ENCODE data around the gene LY6G6C. TPM values are rescaled to one million over a fixed set of nuclear protein-coding genes. Genes with fewer than 3 reads are reported as not detected.

The LY6G6C gene
- total and polyA plus RNA-seq, 2 experiments from 2014 or later: not detected

DNA sequence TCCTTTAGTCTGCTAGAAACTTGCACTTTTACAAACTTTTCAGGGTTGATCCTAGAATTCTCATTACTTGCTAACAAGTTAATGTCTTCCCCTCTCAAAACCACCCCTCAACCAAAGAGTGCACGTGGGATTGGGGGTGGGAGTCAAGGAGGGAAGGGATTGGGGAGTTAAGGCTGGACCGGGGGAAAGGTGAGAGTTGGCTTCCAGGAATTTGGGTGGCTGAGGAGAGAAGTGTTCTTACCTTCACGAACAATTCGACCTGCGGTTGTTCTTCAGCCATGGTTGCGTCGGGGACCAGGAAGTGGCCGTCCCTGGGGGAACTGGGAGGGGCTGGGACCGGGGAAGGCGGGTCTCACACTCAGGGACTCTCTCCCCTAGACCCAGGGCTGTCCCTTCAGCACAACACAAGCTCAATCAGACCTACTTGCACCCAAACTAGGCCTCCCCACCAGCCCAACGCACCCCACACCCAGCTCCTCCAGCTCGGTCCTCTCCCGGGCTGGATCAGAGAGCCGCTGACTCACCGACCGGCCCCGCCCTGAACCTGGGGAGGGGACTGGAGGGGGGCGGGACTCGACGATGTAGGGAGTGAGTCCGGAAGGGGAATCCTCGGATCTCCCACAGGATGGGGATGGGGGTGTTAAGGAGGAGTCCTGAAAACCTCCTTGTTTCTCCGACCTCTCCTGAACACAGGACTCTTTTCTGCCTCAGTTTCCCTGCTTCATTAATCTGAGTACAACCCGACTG, 14.6 kb upstream of the LY6G6C start, which contains the start of gene CLIC1:
Gene CLIC1 (minus strand): TSS at position 510 of the 747 bp plus-strand sequence. CDS start 230 bp downstream, at position 280.
- peak; percentile 90 for DNase-seq (ENCODE audit: low spot score)
- peak within 1 kb of the TSS; percentile 83 for H2AFZ ChIP-seq

GRCh38 chr6:31734821-31735406, 13.4 kb upstream of the LY6G6C start:
- peak overlapping the region; percentile 78; the same call in 1 of the 2 replicates for H3K27ac ChIP-seq (ENCODE audit: low read depth)
- H3F3A ChIP-seq (replicated peaks; ENCODE audit: low read depth): peaks cover 62% of the 10 kb centered on the region
- peak overlapping the region; percentile 92 for H3K4me3 Mint-ChIP-seq
- H3K9me3 Mint-ChIP-seq: no peaks in the 10 kb centered on the region
- H2AFZ ChIP-seq: no peak overlapping the region
- peaks cover 45% of the 10 kb centered on the region for H3K4me1 ChIP-seq (ENCODE audit: insufficient read depth)
- peak overlapping the region; percentile 96 for H3K4me3 ChIP-seq
- H3K4me1 Mint-ChIP-seq: peaks cover 53% of the 10 kb centered on the region
- peaks cover 11% of the 10 kb centered on the region; the same call in 1 of the 2 replicates for H4K20me1 ChIP-seq (replicated peaks; ENCODE audit: insufficient read depth)
- peak overlapping the region; percentile 91 for H3K4me2 ChIP-seq
- peaks cover 29% of the 10 kb centered on the region for H3K36me3 ChIP-seq (ENCODE audit: insufficient read depth)
- no peaks in the 10 kb centered on the region for H3K27me3 ChIP-seq (ENCODE audit: insufficient read depth)
- ATAC-seq: peak; percentile 36
- H3K27me3 Mint-ChIP-seq (ENCODE audit: insufficient read depth, low read depth, poor library complexity): peaks cover 33% of the 10 kb centered on the region
- no peaks in the 10 kb centered on the region for H3K9me2 ChIP-seq (ENCODE audit: insufficient read depth)
- peaks cover 27% of the 10 kb centered on the region for H3K79me2 ChIP-seq (replicated peaks; ENCODE audit: insufficient read depth)
- DNase-seq (ENCODE audit: low spot score): peak; percentile 85
- peaks cover 42% of the 10 kb centered on the region for H3K36me3 Mint-ChIP-seq (ENCODE audit: low read depth)
- peak overlapping the region; percentile 47; the same call in 1 of the 2 replicates for H3K27ac Mint-ChIP-seq
- TF ChIP-seq EZH2phosphoT487 (IDR thresholded peaks at IDR 0.05; ENCODE audit: unreplicated experiment): no peak
- TF ChIP-seq ZNF331 (CRISPR knock-in tag; IDR thresholded peaks at IDR 0.05; ENCODE audit: low read depth): no peak
- no peak for TF ChIP-seq NANOG (IDR thresholded peaks at IDR 0.05; ENCODE audit: borderline replicate concordance)
- peak; percentile 72 for TF ChIP-seq POLR2AphosphoS5 (IDR thresholded peaks at IDR 0.05; ENCODE audit: low read depth)
- TF ChIP-seq, protein P1, sequence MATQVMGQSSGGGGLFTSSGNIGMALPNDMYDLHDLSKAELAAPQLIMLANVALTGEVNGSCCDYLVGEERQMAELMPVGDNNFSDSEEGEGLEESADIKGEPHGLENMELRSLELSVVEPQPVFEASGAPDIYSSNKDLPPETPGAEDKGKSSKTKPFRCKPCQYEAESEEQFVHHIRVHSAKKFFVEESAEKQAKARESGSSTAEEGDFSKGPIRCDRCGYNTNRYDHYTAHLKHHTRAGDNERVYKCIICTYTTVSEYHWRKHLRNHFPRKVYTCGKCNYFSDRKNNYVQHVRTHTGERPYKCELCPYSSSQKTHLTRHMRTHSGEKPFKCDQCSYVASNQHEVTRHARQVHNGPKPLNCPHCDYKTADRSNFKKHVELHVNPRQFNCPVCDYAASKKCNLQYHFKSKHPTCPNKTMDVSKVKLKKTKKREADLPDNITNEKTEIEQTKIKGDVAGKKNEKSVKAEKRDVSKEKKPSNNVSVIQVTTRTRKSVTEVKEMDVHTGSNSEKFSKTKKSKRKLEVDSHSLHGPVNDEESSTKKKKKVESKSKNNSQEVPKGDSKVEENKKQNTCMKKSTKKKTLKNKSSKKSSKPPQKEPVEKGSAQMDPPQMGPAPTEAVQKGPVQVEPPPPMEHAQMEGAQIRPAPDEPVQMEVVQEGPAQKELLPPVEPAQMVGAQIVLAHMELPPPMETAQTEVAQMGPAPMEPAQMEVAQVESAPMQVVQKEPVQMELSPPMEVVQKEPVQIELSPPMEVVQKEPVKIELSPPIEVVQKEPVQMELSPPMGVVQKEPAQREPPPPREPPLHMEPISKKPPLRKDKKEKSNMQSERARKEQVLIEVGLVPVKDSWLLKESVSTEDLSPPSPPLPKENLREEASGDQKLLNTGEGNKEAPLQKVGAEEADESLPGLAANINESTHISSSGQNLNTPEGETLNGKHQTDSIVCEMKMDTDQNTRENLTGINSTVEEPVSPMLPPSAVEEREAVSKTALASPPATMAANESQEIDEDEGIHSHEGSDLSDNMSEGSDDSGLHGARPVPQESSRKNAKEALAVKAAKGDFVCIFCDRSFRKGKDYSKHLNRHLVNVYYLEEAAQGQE (IDR thresholded peaks at IDR 0.05; ENCODE audit: unreplicated experiment): no peak
- TF ChIP-seq ZNF114 (CRISPR knock-in tag; IDR thresholded peaks at IDR 0.05): no peak
- TF ChIP-seq CTCF (conservative IDR thresholded peaks at IDR 0.05; ENCODE audit: low read depth in 2 of 2): no peak
- TF ChIP-seq, protein P2, sequence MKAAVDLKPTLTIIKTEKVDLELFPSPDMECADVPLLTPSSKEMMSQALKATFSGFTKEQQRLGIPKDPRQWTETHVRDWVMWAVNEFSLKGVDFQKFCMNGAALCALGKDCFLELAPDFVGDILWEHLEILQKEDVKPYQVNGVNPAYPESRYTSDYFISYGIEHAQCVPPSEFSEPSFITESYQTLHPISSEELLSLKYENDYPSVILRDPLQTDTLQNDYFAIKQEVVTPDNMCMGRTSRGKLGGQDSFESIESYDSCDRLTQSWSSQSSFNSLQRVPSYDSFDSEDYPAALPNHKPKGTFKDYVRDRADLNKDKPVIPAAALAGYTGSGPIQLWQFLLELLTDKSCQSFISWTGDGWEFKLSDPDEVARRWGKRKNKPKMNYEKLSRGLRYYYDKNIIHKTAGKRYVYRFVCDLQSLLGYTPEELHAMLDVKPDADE (IDR thresholded peaks at IDR 0.05): peak; percentile 12; the same call in 1 of the 2 replicates
- TF ChIP-seq EZH2 (IDR thresholded peaks at IDR 0.05; ENCODE audit: low read depth, unreplicated experiment): no peak
- no peak for TF ChIP-seq STAT1 (IDR thresholded peaks at IDR 0.05; ENCODE audit: unreplicated experiment)
- no peak for TF ChIP-seq JUNB (IDR thresholded peaks at IDR 0.05; ENCODE audit: unreplicated experiment)

More for the DNA sequence above, 14.6 kb upstream of the LY6G6C start, which contains the start of gene CLIC1:
- Histone ChIP-seq H3K79me2 (replicated peaks; ENCODE audit: insufficient read depth) (peaks cover 27% of the 10 kb centered on the region), H3K9me2 (ENCODE audit: insufficient read depth) (no peaks in the 10 kb centered on the region), H3K4me2 (peak within 1 kb of the TSS; percentile 91), H3K27ac (ENCODE audit: low read depth) (peak within 1 kb of the TSS; percentile 58; the same call in 1 of the 2 replicates), H3K4me1 (ENCODE audit: insufficient read depth) (peaks cover 44% of the 10 kb centered on the region), H3K27me3 (ENCODE audit: insufficient read depth) (no peaks in the 10 kb centered on the region), H4K20me1 (replicated peaks; ENCODE audit: insufficient read depth) (peaks cover 11% of the 10 kb centered on the region; the same call in 1 of the 2 replicates), H3F3A (replicated peaks; ENCODE audit: low read depth) (peaks cover 55% of the 10 kb centered on the region), H3K4me3 (peak within 1 kb of the TSS; percentile 96), H3K36me3 (ENCODE audit: insufficient read depth) (peaks cover 26% of the 10 kb centered on the region)
- Mint-ChIP-seq H3K36me3 (ENCODE audit: low read depth) (peaks cover 39% of the 10 kb centered on the region), H3K27ac (peak within 1 kb of the TSS; percentile 43), H3K4me3 (peak within 1 kb of the TSS; percentile 92), H3K27me3 (ENCODE audit: insufficient read depth, low read depth, poor library complexity) (peaks cover 33% of the 10 kb centered on the region), H3K9me3 (no peaks in the 10 kb centered on the region; the same call in 2 of the 3 replicates), H3K4me1 (peaks cover 45% of the 10 kb centered on the region)
- ATAC-seq: peak; percentile 43
- TF ChIP-seq NANOG (IDR thresholded peaks at IDR 0.05; ENCODE audit: borderline replicate concordance) (no peak), POLR2AphosphoS5 (IDR thresholded peaks at IDR 0.05; ENCODE audit: low read depth) (peak; percentile 87), JUNB (IDR thresholded peaks at IDR 0.05; ENCODE audit: unreplicated experiment) (no peak)
